SK-N-SH (cell line): ENCODE data around the gene RNF166. TPM values are rescaled to one million over a fixed set of nuclear protein-coding genes. Genes with fewer than 3 reads are reported as not detected.

Experiments used
- CTCF ChIA-PET: fragments of 300-600, 350-600 bp; formaldehyde crosslinking; extraction: SDS; loops from one replicate; lab custom pipeline; 2021; lab: Yijun Ruan, JAX
- POLR2A ChIA-PET: fragments of 350-600 bp; sonication (Branson Sonifier 250); formaldehyde crosslinking; extraction: SDS; loops from one replicate; lab custom pipeline; 2020; ENCODE audit warnings: antibody characterized with exemption, inconsistent platforms; lab: Yijun Ruan, JAX
- DNase-seq: peaks from one replicate; pipeline ENCODE4 v3.0.0; 2012
- H2AFZ ChIP-seq: fragments of 200-600 bp; sonication (generic); 2 replicates; pipeline ENCODE4 v1.8.1; 2016; ENCODE audit warnings: antibody characterized with exemption, mild to moderate bottlenecking, low read depth
- H3F3A ChIP-seq: fragments of 200-600 bp; sonication (generic); replicated peaks from 2 replicates; pipeline ENCODE3; 2016; ENCODE audit warnings: antibody characterized with exemption, mild to moderate bottlenecking; ENCODE audit not compliant: insufficient read depth
- H3K27ac ChIP-seq, 2 experiments: fragments of 200-500 bp in 1 of 2; fragments of 200-600 bp in 1 of 2; sonication (Bioruptor generic) in 1 of 2; sonication (generic), shearing (Covaris generic) in 1 of 2; 2 replicates each; pipeline versions ENCODE4 v1.5.1 to v1.6.1; 2014 to 2016; ENCODE audit warnings: low read depth in 2 of 2, inconsistent platforms in 1 of 2, low read length in 1 of 2, mild to moderate bottlenecking in 1 of 2, mixed read lengths in 1 of 2
- H3K27me3 ChIP-seq: fragments of 200-600 bp; sonication (generic), shearing (Covaris generic); 2 replicates; pipeline ENCODE4 v1.6.1; 2016; ENCODE audit warnings: mixed run types; ENCODE audit not compliant: insufficient read depth
- H3K36me3 ChIP-seq, 2 experiments: fragments of 200-500 bp in 1 of 2; fragments of 200-600 bp in 1 of 2; sonication (Bioruptor generic) in 1 of 2; sonication (generic) in 1 of 2; replicated peaks in 1 of 2; 2 replicates each; pipeline versions ENCODE3 to v1.5.1; 2014 to 2016; ENCODE audit warnings: low read length in 1 of 2, mild to moderate bottlenecking in 1 of 2; ENCODE audit not compliant: insufficient read depth in 2 of 2, control insufficient read depth in 1 of 2
- H3K4me1 ChIP-seq, 2 experiments: fragments of 200-500 bp in 1 of 2; fragments of 200-600 bp in 1 of 2; sonication (Bioruptor generic) in 1 of 2; sonication (generic), shearing (Covaris generic) in 1 of 2; 2 replicates each; pipeline versions ENCODE4 v1.5.1 to v1.6.1; 2014 to 2016; ENCODE audit warnings: low read depth in 1 of 2, low read length in 1 of 2, mixed run types in 1 of 2; ENCODE audit not compliant: insufficient read depth in 2 of 2, control insufficient read depth in 1 of 2
- H3K4me2 ChIP-seq: fragments of 200-600 bp; sonication (generic), shearing (Covaris generic); 2 replicates; pipeline ENCODE4 v1.6.1; 2017; ENCODE audit warnings: mixed run types
- H3K4me3 ChIP-seq, 2 experiments: fragments of 200-500 bp in 1 of 2; fragments of 200-600 bp in 1 of 2; sonication (Bioruptor generic) in 1 of 2; sonication (generic), shearing (Covaris generic) in 1 of 2; 2 replicates each; pipeline versions ENCODE4 v1.5.1 to v1.8.1; 2014 to 2016; ENCODE audit warnings: low read depth in 2 of 2, inconsistent platforms in 1 of 2, low read length in 1 of 2, mild to moderate bottlenecking in 1 of 2, mixed read lengths in 1 of 2, moderate library complexity in 1 of 2
- H3K79me2 ChIP-seq: fragments of 200-600 bp; sonication (generic); 2 replicates; pipeline ENCODE4 v1.8.1; 2017; ENCODE audit warnings: mild to moderate bottlenecking; ENCODE audit not compliant: insufficient read depth
- H3K9ac ChIP-seq: fragments of 200-600 bp; sonication (generic); 2 replicates; pipeline ENCODE4 v1.6.1; 2017; ENCODE audit warnings: mixed run types
- H3K9me2 ChIP-seq: fragments of 200-600 bp; sonication (generic); 2 replicates; pipeline ENCODE4 v1.6.1; 2017; ENCODE audit warnings: mixed run types
- H3K9me3 ChIP-seq: fragments of 200-600 bp; sonication (generic); 2 replicates; pipeline ENCODE4 v1.6.1; 2017; ENCODE audit warnings: mixed run types, mild to moderate bottlenecking, moderate library complexity
- H4K20me1 ChIP-seq: fragments of 200-600 bp; sonication (generic); 2 replicates; pipeline ENCODE4 v1.6.1; 2017; ENCODE audit warnings: mild to moderate bottlenecking, mixed run types; ENCODE audit not compliant: insufficient read depth
- CHD2 ChIP-seq: fragments of 150-350 bp; IDR thresholded peaks from 2 replicates; pipeline ENCODE4 v1.6.1; 2018; ENCODE audit warnings: low read length; ENCODE audit not compliant: partially characterized antibody
- EP300 ChIP-seq, 2 experiments: IDR thresholded peaks; 2 replicates each; pipeline versions ENCODE4 v1.4.0 to v1.6.1; 2012; ENCODE audit warnings: borderline replicate concordance in 1 of 2, low read depth in 1 of 2, low read length in 1 of 2
- EZH2phosphoT487 ChIP-seq: fragments of 200-600 bp; sonication (generic); IDR thresholded peaks from 2 replicates; pipeline ENCODE4 v1.6.1; 2017; ENCODE audit warnings: low read depth, mixed run types, mild to moderate bottlenecking, antibody characterized with exemption, moderate library complexity, borderline replicate concordance
- FOSL2 ChIP-seq: IDR thresholded peaks from 2 replicates; pipeline ENCODE4 v1.4.0; 2012; ENCODE audit warnings: low read depth, mild to moderate bottlenecking, moderate library complexity, borderline replicate concordance
- FOXM1 ChIP-seq: IDR thresholded peaks from 2 replicates; pipeline ENCODE4 v1.4.0; 2012; ENCODE audit warnings: low read depth, mild to moderate bottlenecking
- MEF2A ChIP-seq: IDR thresholded peaks from 2 replicates; pipeline ENCODE4 v1.4.0; 2012; ENCODE audit warnings: low read depth, borderline replicate concordance
- RCOR1 ChIP-seq: fragments of 150-350 bp; IDR thresholded peaks from 2 replicates; pipeline ENCODE4 v1.6.1; 2017; ENCODE audit warnings: antibody characterized with exemption, low read length
- REST ChIP-seq: IDR thresholded peaks from 2 replicates; pipeline ENCODE4 v1.6.1; 2012; ENCODE audit warnings: mild to moderate bottlenecking, low read depth, low read length, moderate library complexity
- RFX5 ChIP-seq: IDR thresholded peaks from 2 replicates; pipeline ENCODE4 v1.6.1; 2012; ENCODE audit warnings: mild to moderate bottlenecking, improper control_type of control experiment, low read length
- RXRA ChIP-seq: IDR thresholded peaks from 2 replicates; pipeline ENCODE4 v1.4.0; 2012; ENCODE audit warnings: low read depth, mild to moderate bottlenecking, borderline replicate concordance
- SMC3 ChIP-seq: IDR thresholded peaks from 2 replicates; pipeline ENCODE4 v1.6.1; 2012; ENCODE audit warnings: low read depth, low read length, improper control_type of control experiment
- TAF1 ChIP-seq: IDR thresholded peaks from 2 replicates; pipeline ENCODE4 v1.6.1; 2012; ENCODE audit warnings: low read depth, mild to moderate bottlenecking, low read length, moderate library complexity, borderline replicate concordance
- TCF12 ChIP-seq: IDR thresholded peaks from 2 replicates; pipeline ENCODE4 v1.4.0; 2012
- TEAD4 ChIP-seq: IDR thresholded peaks from 2 replicates; pipeline ENCODE4 v1.4.0; 2012; ENCODE audit warnings: mild to moderate bottlenecking, borderline replicate concordance; ENCODE audit not compliant: insufficient read depth
- YY1 ChIP-seq: IDR thresholded peaks from 2 replicates; pipeline ENCODE4 v1.4.0; 2012; ENCODE audit warnings: low read depth, mild to moderate bottlenecking
- ZBTB33 ChIP-seq: IDR thresholded peaks from 2 replicates; pipeline ENCODE4 v1.4.0; 2012; ENCODE audit warnings: low read depth, borderline replicate concordance
- WGBS: methylation state at CpG from one replicate; pipeline ENCODE4 v1.1.6; 2017; ENCODE audit warnings: low lambda C conversion rate; 5-methylcytosine and 5-hydroxymethylcytosine counted together
- polyA plus RNA-seq, 3 experiments: library from polyadenylated mRNA; depleted of rRNA; stranded (reverse); fragments of >200 nt; gene quantifications; 2 replicates each; pipeline ENCODE4 v1.2.3, GENCODE V29; 2012
- TF ChIP-seq, protein P1 (sequence below): fragments of 150-350 bp; IDR thresholded peaks from 2 replicates; pipeline ENCODE4 v1.6.1; 2017; ENCODE audit warnings: antibody characterized with exemption, low read length, low read depth, borderline replicate concordance
- TF ChIP-seq, protein P2 (sequence below): fragments of 200-600 bp; sonication (generic); IDR thresholded peaks from 2 replicates; pipeline ENCODE4 v1.6.1; 2017; ENCODE audit warnings: antibody characterized with exemption, mild to moderate bottlenecking, moderate library complexity
- TF ChIP-seq, protein P3 (sequence below): IDR thresholded peaks from 2 replicates; pipeline ENCODE4 v1.4.0; 2012; ENCODE audit warnings: low read depth

Gene RNF166
- polyA plus RNA-seq, 1 of the 3 experiments (the other 2 are of a cell fraction) = 17.2 TPM

DNA sequence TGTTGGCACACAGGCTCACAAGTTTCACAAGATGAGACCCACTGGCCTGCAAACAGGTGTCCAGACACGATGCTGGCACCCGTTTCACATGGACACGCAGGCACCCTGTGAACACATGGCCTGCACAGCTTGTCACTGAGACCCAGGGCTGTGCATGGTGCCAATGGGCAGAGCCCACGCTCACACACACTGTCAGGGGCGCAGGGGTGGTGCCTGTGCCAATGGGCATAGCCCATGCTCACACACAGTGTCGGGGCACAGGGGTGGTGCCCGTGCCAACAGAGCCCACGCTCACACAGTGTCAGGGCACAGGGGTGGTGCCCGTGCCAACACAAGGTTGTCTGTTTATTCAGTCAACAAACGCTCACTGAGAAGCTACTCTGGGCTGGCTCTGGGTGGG, 29.4 kb upstream of the RNF166 start:
- Histone ChIP-seq H3K9me3 (no peaks in the 10 kb centered on the region), H3K79me2 (peaks cover 9% of the 10 kb centered on the region; the same call in 1 of the 2 replicates), H3K9me2 (no peaks in the 10 kb centered on the region), H3K4me2 (no peak overlapping the region), H3K27me3 (no peaks in the 10 kb centered on the region), H3F3A (peaks cover 20% of the 10 kb centered on the region), H3K9ac (no peak overlapping the region), H3K4me3 (no peak overlapping the region), H3K27ac (no peak overlapping the region), H3K4me1 (peaks cover 4 to 20% of the 10 kb centered on the region in 2 experiments; a peak in 2 of 4 replicates), H2AFZ (no peak overlapping the region), H3K36me3 (peaks cover 0 to 27% of the 10 kb centered on the region in 2 experiments), H4K20me1 (peaks cover 32% of the 10 kb centered on the region)
- ChIA-PET POLR2A (no interaction called here), CTCF (interaction anchor here (1.0 to 17.4 kb wide), 11 partner anchors 13 to 481 kb away, joined by 3 to 540 read pairs (median 13); partner anchors contain the start of genes CDT1, GALNS and TRAPPC2L)
- 76% methylated on average over 3 of the region's 10 CpGs for WGBS
- no peak for DNase-seq
- TF ChIP-seq ZBTB33 (no peak), FOXM1 (no peak), YY1 (no peak), EZH2phosphoT487 (no peak), TAF1 (no peak), RFX5 (no peak), SMC3 (no peak), EP300 (IDR thresholded peaks at IDR 0.05; ENCODE audit: borderline replicate concordance in 1 of 2, low read depth in 1 of 2, low read length in 1 of 2) (no peak), REST (no peak), CHD2 (no peak), FOSL2 (no peak), TCF12 (no peak), TEAD4 (no peak), RCOR1 (no peak), RXRA (no peak), MEF2A (no peak)
- TF ChIP-seq, protein P1, sequence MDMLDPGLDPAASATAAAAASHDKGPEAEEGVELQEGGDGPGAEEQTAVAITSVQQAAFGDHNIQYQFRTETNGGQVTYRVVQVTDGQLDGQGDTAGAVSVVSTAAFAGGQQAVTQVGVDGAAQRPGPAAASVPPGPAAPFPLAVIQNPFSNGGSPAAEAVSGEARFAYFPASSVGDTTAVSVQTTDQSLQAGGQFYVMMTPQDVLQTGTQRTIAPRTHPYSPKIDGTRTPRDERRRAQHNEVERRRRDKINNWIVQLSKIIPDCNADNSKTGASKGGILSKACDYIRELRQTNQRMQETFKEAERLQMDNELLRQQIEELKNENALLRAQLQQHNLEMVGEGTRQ = no peak
- TF ChIP-seq, protein P2, sequence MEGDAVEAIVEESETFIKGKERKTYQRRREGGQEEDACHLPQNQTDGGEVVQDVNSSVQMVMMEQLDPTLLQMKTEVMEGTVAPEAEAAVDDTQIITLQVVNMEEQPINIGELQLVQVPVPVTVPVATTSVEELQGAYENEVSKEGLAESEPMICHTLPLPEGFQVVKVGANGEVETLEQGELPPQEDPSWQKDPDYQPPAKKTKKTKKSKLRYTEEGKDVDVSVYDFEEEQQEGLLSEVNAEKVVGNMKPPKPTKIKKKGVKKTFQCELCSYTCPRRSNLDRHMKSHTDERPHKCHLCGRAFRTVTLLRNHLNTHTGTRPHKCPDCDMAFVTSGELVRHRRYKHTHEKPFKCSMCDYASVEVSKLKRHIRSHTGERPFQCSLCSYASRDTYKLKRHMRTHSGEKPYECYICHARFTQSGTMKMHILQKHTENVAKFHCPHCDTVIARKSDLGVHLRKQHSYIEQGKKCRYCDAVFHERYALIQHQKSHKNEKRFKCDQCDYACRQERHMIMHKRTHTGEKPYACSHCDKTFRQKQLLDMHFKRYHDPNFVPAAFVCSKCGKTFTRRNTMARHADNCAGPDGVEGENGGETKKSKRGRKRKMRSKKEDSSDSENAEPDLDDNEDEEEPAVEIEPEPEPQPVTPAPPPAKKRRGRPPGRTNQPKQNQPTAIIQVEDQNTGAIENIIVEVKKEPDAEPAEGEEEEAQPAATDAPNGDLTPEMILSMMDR = no peak
- TF ChIP-seq, protein P3, sequence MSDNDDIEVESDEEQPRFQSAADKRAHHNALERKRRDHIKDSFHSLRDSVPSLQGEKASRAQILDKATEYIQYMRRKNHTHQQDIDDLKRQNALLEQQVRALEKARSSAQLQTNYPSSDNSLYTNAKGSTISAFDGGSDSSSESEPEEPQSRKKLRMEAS = no peak
